Measurements from ENCODE around the gene GPR158.

GPR158 gene

GRCh38 chr10:25582961-25583360 is 408.2 kb downstream of the GPR158 start:
- Mint-ChIP-seq H3K36me3 (ENCODE audit: low read depth) (no peaks in the 10 kb centered on the region), H3K27me3 (ENCODE audit: low read depth) (no peaks in the 10 kb centered on the region), H3K27ac (no peak overlapping the region), H3K9me3 (peaks cover 16% of the 10 kb centered on the region), H3K4me1 (no peaks in the 10 kb centered on the region), H3K4me3 (no peak overlapping the region)
- TF ChIP-seq CTCF (IDR thresholded peaks at IDR 0.05; ENCODE audit: unreplicated experiment in 3 of 3) = no peak

- H3K4me1 Mint-ChIP-seq = peaks cover 9% of the 10 kb centered on the region
- peak overlapping the region in 2 of 3 experiments; percentile 38 to 48 for H3K27ac Mint-ChIP-seq
- no peak overlapping the region for H3K4me3 Mint-ChIP-seq
- H3K36me3 Mint-ChIP-seq (ENCODE audit: low read depth) = no peaks in the 10 kb centered on the region
- no peaks in the 10 kb centered on the region for H3K9me3 Mint-ChIP-seq
- TF ChIP-seq CTCF (IDR thresholded peaks at IDR 0.05; ENCODE audit: unreplicated experiment in 3 of 3) = no peak
- peaks cover 8% of the 10 kb centered on the region for H3K27me3 Mint-ChIP-seq (ENCODE audit: low read depth)
Measured at GRCh38 chr10:25600651-25601050, 425.9 kb downstream of the GPR158 start.

- no peaks in the 10 kb centered on the region for H3K36me3 Mint-ChIP-seq (ENCODE audit: low read depth)
- H3K27ac Mint-ChIP-seq = peak overlapping the region; percentile 68 to 86 (median 70)
- H3K9me3 Mint-ChIP-seq = no peaks in the 10 kb centered on the region
- TF ChIP-seq CTCF (IDR thresholded peaks at IDR 0.05; ENCODE audit: unreplicated experiment in 3 of 3) = no peak
- peaks cover 4% of the 10 kb centered on the region for H3K27me3 Mint-ChIP-seq (ENCODE audit: low read depth)
- peaks cover 9% of the 10 kb centered on the region for H3K4me1 Mint-ChIP-seq
- no peak overlapping the region for H3K4me3 Mint-ChIP-seq
Measured at GRCh38 chr10:25604591-25604990, 429.8 kb downstream of the GPR158 start.

- H3K4me3 Mint-ChIP-seq = no peak overlapping the region
- H3K27ac Mint-ChIP-seq = no peak overlapping the region
- no peaks in the 10 kb centered on the region for H3K36me3 Mint-ChIP-seq (ENCODE audit: low read depth)
- TF ChIP-seq CTCF (IDR thresholded peaks at IDR 0.05; ENCODE audit: unreplicated experiment in 3 of 3) = no peak
- H3K9me3 Mint-ChIP-seq = peaks cover 22% of the 10 kb centered on the region
- peaks cover 10% of the 10 kb centered on the region for H3K4me1 Mint-ChIP-seq
- H3K27me3 Mint-ChIP-seq (ENCODE audit: low read depth) = no peaks in the 10 kb centered on the region
Measured at GRCh38 chr10:25614652-25615051, 439.9 kb downstream of the GPR158 start.

GRCh38 chr10:25615926-25616325 is 441.1 kb downstream of the GPR158 start:
- Mint-ChIP-seq H3K4me3 (no peak overlapping the region), H3K27ac (no peak overlapping the region), H3K4me1 (peaks cover 10% of the 10 kb centered on the region), H3K36me3 (ENCODE audit: low read depth) (no peaks in the 10 kb centered on the region), H3K9me3 (peaks cover 18% of the 10 kb centered on the region), H3K27me3 (ENCODE audit: low read depth) (no peaks in the 10 kb centered on the region)
- TF ChIP-seq CTCF (IDR thresholded peaks at IDR 0.05; ENCODE audit: unreplicated experiment in 3 of 3) = no peak

GRCh38 chr10:25616903-25617592 is 442.2 kb downstream of the GPR158 start:
- peaks cover 10% of the 10 kb centered on the region for H3K4me1 Mint-ChIP-seq
- TF ChIP-seq CTCF (IDR thresholded peaks at IDR 0.05; ENCODE audit: unreplicated experiment in 3 of 3) = no peak
- H3K9me3 Mint-ChIP-seq = peaks cover 12% of the 10 kb centered on the region
- no peak overlapping the region for H3K4me3 Mint-ChIP-seq
- H3K36me3 Mint-ChIP-seq (ENCODE audit: low read depth) = no peaks in the 10 kb centered on the region
- no peak overlapping the region for H3K27ac Mint-ChIP-seq
- H3K27me3 Mint-ChIP-seq (ENCODE audit: low read depth) = peaks cover 3% of the 10 kb centered on the region
